Activated naive CD4-positive, alpha-beta T cell treated with anti-CD3 and anti-CD28 coated beads, Interleukin-2, amount 10 ng/mL, durations not matched to agents 7 days and 5 days (primary cell): ENCODE data around the gene MAML3.

ENCODE experiments used
- CTCF ChIA-PET: fragments of 350-600 bp; sonication (Branson Sonifier 250); formaldehyde crosslinking; loops from one replicate; lab custom pipeline; 2021; ENCODE audit warnings: antibody characterized with exemption; lab: Charles Lee
- DNase-seq: peaks from one replicate; pipeline ENCODE4 v3.0.0-alpha.2; 2020
- H3K27ac Mint-ChIP-seq: one replicate; pipeline ENCODE4 v1.8.0; 2021; ENCODE audit warnings: mild to moderate bottlenecking, moderate library complexity, mixed read lengths
- H3K27me3 Mint-ChIP-seq: one replicate; pipeline ENCODE4 v1.8.0; 2021; ENCODE audit warnings: mild to moderate bottlenecking, mixed read lengths
- H3K36me3 Mint-ChIP-seq: one replicate; pipeline ENCODE4 v1.8.0; 2021; ENCODE audit warnings: mixed read lengths
- H3K4me1 Mint-ChIP-seq: one replicate; pipeline ENCODE4 v1.8.0; 2021; ENCODE audit warnings: mixed read lengths
- H3K4me3 Mint-ChIP-seq: one replicate; pipeline ENCODE4 v1.8.0; 2021; ENCODE audit warnings: mild to moderate bottlenecking, moderate library complexity, mixed read lengths
- H3K9me3 Mint-ChIP-seq: one replicate; pipeline ENCODE4 v1.8.0; 2021; ENCODE audit warnings: mixed read lengths

MAML3 gene

GRCh38 chr4:139876337-139876941, 277.5 kb downstream of the MAML3 start:
- Mint-ChIP-seq H3K4me1 (peaks cover 4% of the 10 kb centered on the region), H3K4me3 (no peak overlapping the region), H3K9me3 (no peaks in the 10 kb centered on the region), H3K27me3 (no peaks in the 10 kb centered on the region), H3K36me3 (no peaks in the 10 kb centered on the region), H3K27ac (no peak overlapping the region)
- no peak for DNase-seq
- CTCF ChIA-PET = no interaction called here

GRCh38 chr4:139875411-139875825, 278.6 kb downstream of the MAML3 start:
- no peak overlapping the region for H3K4me3 Mint-ChIP-seq
- H3K4me1 Mint-ChIP-seq = peaks cover 4% of the 10 kb centered on the region
- H3K36me3 Mint-ChIP-seq = no peaks in the 10 kb centered on the region
- H3K27ac Mint-ChIP-seq = no peak overlapping the region
- peaks cover 3% of the 10 kb centered on the region for H3K27me3 Mint-ChIP-seq
- DNase-seq = no peak
- H3K9me3 Mint-ChIP-seq = no peaks in the 10 kb centered on the region
- CTCF ChIA-PET = no interaction called here

GRCh38 chr4:139873111-139873860, 280.7 kb downstream of the MAML3 start:
- Mint-ChIP-seq H3K4me1 (peaks cover 4% of the 10 kb centered on the region), H3K9me3 (no peaks in the 10 kb centered on the region), H3K36me3 (no peaks in the 10 kb centered on the region), H3K27me3 (peaks cover 4% of the 10 kb centered on the region), H3K4me3 (no peak overlapping the region), H3K27ac (no peak overlapping the region)
- CTCF ChIA-PET = no interaction called here
- DNase-seq = no peak

GRCh38 chr4:139872274-139872673, 281.7 kb downstream of the MAML3 start:
- H3K27me3 Mint-ChIP-seq = peaks cover 4% of the 10 kb centered on the region
- no peaks in the 10 kb centered on the region for H3K9me3 Mint-ChIP-seq
- DNase-seq = no peak
- no peak overlapping the region for H3K4me3 Mint-ChIP-seq
- H3K27ac Mint-ChIP-seq = no peak overlapping the region
- CTCF ChIA-PET = no interaction called here
- no peaks in the 10 kb centered on the region for H3K36me3 Mint-ChIP-seq
- H3K4me1 Mint-ChIP-seq = peaks cover 4% of the 10 kb centered on the region

- Mint-ChIP-seq H3K27me3 (peaks cover 10% of the 10 kb centered on the region), H3K9me3 (no peaks in the 10 kb centered on the region), H3K36me3 (no peaks in the 10 kb centered on the region), H3K4me1 (peaks cover 4% of the 10 kb centered on the region), H3K4me3 (no peak overlapping the region), H3K27ac (no peak overlapping the region)
- DNase-seq = no peak
- CTCF ChIA-PET = no interaction called here
Observed at GRCh38 chr4:139869810-139870209, 284.2 kb downstream of the MAML3 start.

- Mint-ChIP-seq H3K4me3 (no peak overlapping the region), H3K36me3 (no peaks in the 10 kb centered on the region), H3K27me3 (peaks cover 10% of the 10 kb centered on the region), H3K9me3 (no peaks in the 10 kb centered on the region), H3K4me1 (no peaks in the 10 kb centered on the region), H3K27ac (no peak overlapping the region)
- CTCF ChIA-PET = no interaction called here
- DNase-seq = no peak
Observed at GRCh38 chr4:139866276-139866962, 287.6 kb downstream of the MAML3 start.

- peaks cover 9% of the 10 kb centered on the region for H3K27me3 Mint-ChIP-seq
- no peaks in the 10 kb centered on the region for H3K36me3 Mint-ChIP-seq
- no peaks in the 10 kb centered on the region for H3K9me3 Mint-ChIP-seq
- DNase-seq = no peak
- H3K4me1 Mint-ChIP-seq = no peaks in the 10 kb centered on the region
- H3K4me3 Mint-ChIP-seq = no peak overlapping the region
- CTCF ChIA-PET = no interaction called here
- no peak overlapping the region for H3K27ac Mint-ChIP-seq
Observed at GRCh38 chr4:139865537-139865936, 288.4 kb downstream of the MAML3 start.

- CTCF ChIA-PET = no interaction called here
- H3K27me3 Mint-ChIP-seq = peaks cover 6% of the 10 kb centered on the region
- no peaks in the 10 kb centered on the region for H3K36me3 Mint-ChIP-seq
- H3K4me3 Mint-ChIP-seq = no peak overlapping the region
- no peak for DNase-seq
- peaks cover 4% of the 10 kb centered on the region for H3K4me1 Mint-ChIP-seq
- no peaks in the 10 kb centered on the region for H3K9me3 Mint-ChIP-seq
- H3K27ac Mint-ChIP-seq = no peak overlapping the region
Observed at GRCh38 chr4:139863531-139863930, 290.5 kb downstream of the MAML3 start.

GRCh38 chr4:139861471-139861870, 292.5 kb downstream of the MAML3 start:
- CTCF ChIA-PET = no interaction called here
- Mint-ChIP-seq H3K27me3 (peaks cover 6% of the 10 kb centered on the region), H3K9me3 (no peaks in the 10 kb centered on the region), H3K36me3 (no peaks in the 10 kb centered on the region), H3K27ac (no peak overlapping the region), H3K4me3 (no peak overlapping the region), H3K4me1 (peaks cover 17% of the 10 kb centered on the region)
- DNase-seq = no peak

- peaks cover 21% of the 10 kb centered on the region for H3K4me1 Mint-ChIP-seq
- no peaks in the 10 kb centered on the region for H3K9me3 Mint-ChIP-seq
- peaks cover 2% of the 10 kb centered on the region for H3K27me3 Mint-ChIP-seq
- no peak overlapping the region for H3K27ac Mint-ChIP-seq
- DNase-seq = no peak
- CTCF ChIA-PET = no interaction called here
- no peaks in the 10 kb centered on the region for H3K36me3 Mint-ChIP-seq
- H3K4me3 Mint-ChIP-seq = no peak overlapping the region
Observed at GRCh38 chr4:139860435-139861024, 293.5 kb downstream of the MAML3 start.

GRCh38 chr4:139859876-139860275, 294.1 kb downstream of the MAML3 start:
- no peaks in the 10 kb centered on the region for H3K27me3 Mint-ChIP-seq
- H3K9me3 Mint-ChIP-seq = no peaks in the 10 kb centered on the region
- H3K4me1 Mint-ChIP-seq = peaks cover 21% of the 10 kb centered on the region
- CTCF ChIA-PET = no interaction called here
- no peak overlapping the region for H3K27ac Mint-ChIP-seq
- H3K36me3 Mint-ChIP-seq = no peaks in the 10 kb centered on the region
- H3K4me3 Mint-ChIP-seq = no peak overlapping the region
- no peak for DNase-seq

GRCh38 chr4:139858436-139859205, 295.4 kb downstream of the MAML3 start:
- H3K36me3 Mint-ChIP-seq = no peaks in the 10 kb centered on the region
- CTCF ChIA-PET = interaction anchor here (0.5 to 0.7 kb wide), 3 partner anchors 9 to 547 kb away, joined by 3 to 4 read pairs (median 3); no protein-coding TSS in a partner anchor
- no peak overlapping the region for H3K4me3 Mint-ChIP-seq
- DNase-seq = no peak
- no peak overlapping the region for H3K27ac Mint-ChIP-seq
- no peaks in the 10 kb centered on the region for H3K27me3 Mint-ChIP-seq
- peaks cover 21% of the 10 kb centered on the region for H3K4me1 Mint-ChIP-seq
- H3K9me3 Mint-ChIP-seq = no peaks in the 10 kb centered on the region

- DNase-seq = no peak
- Mint-ChIP-seq H3K4me3 (no peak overlapping the region), H3K27ac (no peak overlapping the region), H3K27me3 (no peaks in the 10 kb centered on the region), H3K36me3 (no peaks in the 10 kb centered on the region), H3K9me3 (no peaks in the 10 kb centered on the region), H3K4me1 (peaks cover 21% of the 10 kb centered on the region)
- CTCF ChIA-PET = interaction anchor here (0.5 kb wide), 1 partner anchor 548 kb away, joined by 3 read pairs; no protein-coding TSS in a partner anchor
Observed at GRCh38 chr4:139857977-139858376, 296.0 kb downstream of the MAML3 start.

- Mint-ChIP-seq H3K27ac (no peak overlapping the region), H3K4me3 (no peak overlapping the region), H3K9me3 (no peaks in the 10 kb centered on the region), H3K36me3 (no peaks in the 10 kb centered on the region), H3K27me3 (no peaks in the 10 kb centered on the region), H3K4me1 (peaks cover 21% of the 10 kb centered on the region)
- peak; percentile 26 for DNase-seq
- CTCF ChIA-PET = interaction anchor here (1.1 kb wide), 1 partner anchor 204 kb away, joined by 3 read pairs; no protein-coding TSS in a partner anchor
Observed at GRCh38 chr4:139857021-139857420, 297.0 kb downstream of the MAML3 start.
